Trophoblast cell (in vitro differentiated cells and primary cell): ENCODE results near the gene IFNL1.

Source experiments
- DNase-seq, 2 donors: peaks; one replicate each; pipeline ENCODE4 v3.0.0-alpha.2; 2016
- H2AFZ ChIP-seq: 2 replicates; pipeline ENCODE4 v1.6.1; 2013; ENCODE audit warnings: low read length, moderate library complexity, mild to moderate bottlenecking; ENCODE audit not compliant: insufficient read depth, poor library complexity
- H2AK5ac ChIP-seq: 2 replicates; pipeline ENCODE4 v1.6.1; 2013; ENCODE audit warnings: mild to moderate bottlenecking, low read length
- H2BK120ac ChIP-seq: 2 replicates; pipeline ENCODE4 v1.6.1; 2013; ENCODE audit warnings: low read length, mild to moderate bottlenecking, moderate library complexity; ENCODE audit not compliant: insufficient read depth, poor library complexity
- H2BK12ac ChIP-seq: 2 replicates; pipeline ENCODE4 v1.6.1; 2013; ENCODE audit warnings: mild to moderate bottlenecking, low read length, moderate library complexity
- H2BK5ac ChIP-seq: 2 replicates; pipeline ENCODE4 v1.6.1; 2013; ENCODE audit warnings: low read length, low read depth, moderate library complexity, mild to moderate bottlenecking; ENCODE audit not compliant: poor library complexity
- H3K14ac ChIP-seq: 2 replicates; pipeline ENCODE4 v1.6.1; 2013; ENCODE audit warnings: mild to moderate bottlenecking, low read length
- H3K18ac ChIP-seq: 2 replicates; pipeline ENCODE4 v1.6.1; 2013; ENCODE audit warnings: mild to moderate bottlenecking, low read length
- H3K23ac ChIP-seq: 2 replicates; pipeline ENCODE4 v1.6.1; 2013; ENCODE audit warnings: low read length
- H3K27ac ChIP-seq: 2 replicates; pipeline ENCODE4 v1.5.1; 2013; ENCODE audit warnings: low read depth, mild to moderate bottlenecking, inconsistent platforms, low read length, moderate library complexity
- H3K27me3 ChIP-seq: 2 replicates; pipeline ENCODE4 v1.6.1; 2013; ENCODE audit warnings: inconsistent platforms, mild to moderate bottlenecking, low read length, moderate library complexity; ENCODE audit not compliant: insufficient read depth
- H3K36me3 ChIP-seq, 2 experiments: 1 replicate in 1 of 2; 2 replicates in 1 of 2; pipeline ENCODE4 v1.6.1; 2013; ENCODE audit warnings: low read length in 2 of 2, mild to moderate bottlenecking in 2 of 2, moderate library complexity in 1 of 2; ENCODE audit not compliant: insufficient read depth in 2 of 2, control insufficient read depth in 1 of 2
- H3K4ac ChIP-seq: 2 replicates; pipeline ENCODE4 v1.6.1; 2013; ENCODE audit warnings: low read depth, mild to moderate bottlenecking, low read length, moderate library complexity
- H3K4me1 ChIP-seq, 2 experiments: 1 replicate in 1 of 2; 2 replicates in 1 of 2; pipeline ENCODE4 v1.6.1; 2013; ENCODE audit warnings: low read length in 2 of 2, mild to moderate bottlenecking in 2 of 2, moderate library complexity in 1 of 2; ENCODE audit not compliant: insufficient read depth in 2 of 2, control insufficient read depth in 1 of 2
- H3K4me2 ChIP-seq: 2 replicates; pipeline ENCODE4 v1.6.1; 2013; ENCODE audit warnings: inconsistent platforms, mild to moderate bottlenecking, low read length, moderate library complexity
- H3K4me3 ChIP-seq: 2 replicates; pipeline ENCODE4 v1.5.1; 2013; ENCODE audit warnings: mild to moderate bottlenecking, low read depth, low read length, inconsistent platforms
- H3K79me1 ChIP-seq: one replicate; pipeline ENCODE4 v1.6.1; 2013; ENCODE audit warnings: low read length
- H3K79me2 ChIP-seq: 2 replicates; pipeline ENCODE4 v1.6.1; 2013; ENCODE audit warnings: low read length, mild to moderate bottlenecking; ENCODE audit not compliant: control insufficient read depth, insufficient read depth, poor library complexity
- H3K9ac ChIP-seq: 2 replicates; pipeline ENCODE4 v1.6.1; 2013; ENCODE audit warnings: mild to moderate bottlenecking, low read length
- H3K9me3 ChIP-seq: 2 replicates; pipeline ENCODE4 v1.6.1; 2013; ENCODE audit warnings: low read depth, mild to moderate bottlenecking, control low read depth, inconsistent platforms, low read length; ENCODE audit not compliant: insufficient read depth
- H4K12ac ChIP-seq: 2 replicates; pipeline ENCODE4 v1.6.1; 2013; ENCODE audit warnings: low read depth, mild to moderate bottlenecking, low read length, moderate library complexity
- H4K8ac ChIP-seq: 2 replicates; pipeline ENCODE4 v1.6.1; 2013; ENCODE audit warnings: low read depth, mild to moderate bottlenecking, low read length, moderate library complexity
- H4K91ac ChIP-seq: one replicate; pipeline ENCODE4 v1.6.1; 2013; ENCODE audit warnings: low read depth, mild to moderate bottlenecking, low read length, moderate library complexity
- WGBS: extraction: QIAGEN DNeasy Blood & Tissue Kit; methylation state at CpG from one replicate; pipeline ENCODE4 v1.1.7; 2013; ENCODE audit warnings: missing lambda C conversion rate; ENCODE audit not compliant: insufficient read length, insufficient coverage; ENCODE audit errors: extremely low coverage; 5-methylcytosine and 5-hydroxymethylcytosine counted together

The IFNL1 gene

GRCh38 chr19:39310558-39311311 is 14.5 kb downstream of the IFNL1 start:
- H2BK12ac ChIP-seq = no peak overlapping the region
- no peak overlapping the region for H3K18ac ChIP-seq
- no peaks in the 10 kb centered on the region for H3K79me2 ChIP-seq
- no peaks in the 10 kb centered on the region for H3K36me3 ChIP-seq
- no peak overlapping the region for H2AFZ ChIP-seq
- no peak overlapping the region for H4K8ac ChIP-seq
- no peak overlapping the region for H2BK5ac ChIP-seq
- DNase-seq = no peak
- no peak overlapping the region for H2AK5ac ChIP-seq
- H3K14ac ChIP-seq = no peak overlapping the region
- H3K4me1 ChIP-seq = peaks cover 12 to 17% of the 10 kb centered on the region in 2 experiments
- no peak overlapping the region for H3K9ac ChIP-seq
- WGBS = no CpG with 5 or more reads among the region's 11 CpGs
- no peak overlapping the region for H2BK120ac ChIP-seq
- peaks cover 4% of the 10 kb centered on the region for H3K79me1 ChIP-seq
- no peak overlapping the region for H3K23ac ChIP-seq
- peaks cover 9% of the 10 kb centered on the region for H3K9me3 ChIP-seq
- no peak overlapping the region for H4K91ac ChIP-seq
- no peak overlapping the region for H4K12ac ChIP-seq
- H3K4me3 ChIP-seq = no peak overlapping the region
- H3K4me2 ChIP-seq = no peak overlapping the region
- no peak overlapping the region for H3K27ac ChIP-seq
- peaks cover 11% of the 10 kb centered on the region for H3K27me3 ChIP-seq
- H3K4ac ChIP-seq = no peak overlapping the region

- H4K91ac ChIP-seq = no peak overlapping the region
- WGBS = no CpG with 5 or more reads among the region's 64 CpGs
- H3K79me2 ChIP-seq = no peaks in the 10 kb centered on the region
Measured at GRCh38 chr19:39314016-39314728, 18.0 kb downstream of the IFNL1 start.

GRCh38 chr19:39315933-39316332 is 19.7 kb downstream of the IFNL1 start:
- Histone ChIP-seq H4K91ac (no peak overlapping the region), H3K4me2 (no peak overlapping the region), H3K4me1 (peaks cover 6% of the 10 kb centered on the region in 2 experiments), H2BK12ac (no peak overlapping the region), H3K9me3 (peaks cover 6% of the 10 kb centered on the region), H2BK5ac (no peak overlapping the region), H3K4ac (no peak overlapping the region), H4K12ac (no peak overlapping the region), H3K79me2 (no peaks in the 10 kb centered on the region), H3K14ac (no peak overlapping the region), H4K8ac (no peak overlapping the region), H3K4me3 (no peak overlapping the region), H3K27me3 (peaks cover 12% of the 10 kb centered on the region), H3K36me3 (no peaks in the 10 kb centered on the region), H3K18ac (no peak overlapping the region), H3K79me1 (no peaks in the 10 kb centered on the region), H2AK5ac (no peak overlapping the region), H3K27ac (no peak overlapping the region), H2AFZ (no peak overlapping the region), H3K23ac (no peak overlapping the region), H2BK120ac (no peak overlapping the region), H3K9ac (no peak overlapping the region)
- no peak for DNase-seq
- no CpG with 5 or more reads among the region's 1 CpG for WGBS

More at GRCh38 chr19:39314016-39314728, 18.0 kb downstream of the IFNL1 start:
- Histone ChIP-seq H3K4ac (no peak overlapping the region), H2BK12ac (no peak overlapping the region), H2BK120ac (no peak overlapping the region), H3K27me3 (no peaks in the 10 kb centered on the region), H4K12ac (no peak overlapping the region), H3K18ac (no peak overlapping the region), H2AK5ac (no peak overlapping the region), H3K23ac (no peak overlapping the region), H2AFZ (no peak overlapping the region), H3K27ac (no peak overlapping the region), H3K14ac (no peak overlapping the region), H3K4me2 (no peak overlapping the region), H3K4me1 (no peaks in the 10 kb centered on the region), H3K4me3 (no peak overlapping the region), H2BK5ac (no peak overlapping the region), H3K9ac (no peak overlapping the region), H3K36me3 (no peaks in the 10 kb centered on the region), H3K79me1 (no peaks in the 10 kb centered on the region), H4K8ac (no peak overlapping the region), H3K9me3 (peaks cover 2% of the 10 kb centered on the region)
- no peak for DNase-seq

- no peak overlapping the region for H3K4ac ChIP-seq
- H3K27me3 ChIP-seq = peaks cover 20% of the 10 kb centered on the region
- no peak for DNase-seq
- H3K36me3 ChIP-seq = no peaks in the 10 kb centered on the region
- H3K4me2 ChIP-seq = no peak overlapping the region
- H3K9ac ChIP-seq = no peak overlapping the region
- no peak overlapping the region for H2BK120ac ChIP-seq
- H3K9me3 ChIP-seq = peaks cover 6% of the 10 kb centered on the region
- WGBS = no CpG with 5 or more reads among the region's 12 CpGs
- no peak overlapping the region for H2BK5ac ChIP-seq
- no peak overlapping the region for H2AK5ac ChIP-seq
- no peak overlapping the region for H4K8ac ChIP-seq
- no peak overlapping the region for H2BK12ac ChIP-seq
- H3K14ac ChIP-seq = no peak overlapping the region
- no peaks in the 10 kb centered on the region for H3K79me1 ChIP-seq
- no peak overlapping the region for H3K18ac ChIP-seq
- no peak overlapping the region for H3K23ac ChIP-seq
- H3K4me1 ChIP-seq = peaks cover 6% of the 10 kb centered on the region in 2 experiments
- no peak overlapping the region for H2AFZ ChIP-seq
- H4K12ac ChIP-seq = no peak overlapping the region
- no peak overlapping the region for H4K91ac ChIP-seq
- H3K27ac ChIP-seq = no peak overlapping the region
- no peak overlapping the region for H3K4me3 ChIP-seq
- no peaks in the 10 kb centered on the region for H3K79me2 ChIP-seq
Measured at GRCh38 chr19:39316627-39317321, 20.6 kb downstream of the IFNL1 start.
